NOMO-1 treated with dmso at 0.1 percent for 144 hours (cell line): ENCODE data around the gene FOXRED2.
A peak's percentile ranks its signal among the peaks of the same experiment; 100 is the strongest.
"Not testable (repeated sequence)": the region's sequence is repeated elsewhere in the genome, so short reads cannot be mapped to it uniquely, and the experiment has no call there.

Experiments used
- DNase-seq: peaks from one replicate; lab custom pipeline; 2025; ENCODE audit not compliant: unreplicated experiment; lab: John Stamatoyannopoulos, UW

The FOXRED2 gene

GRCh38 chr22:36452250-36452977 lies 54.4 kb downstream of the FOXRED2 start:
- no peak for DNase-seq

- not testable (repeated sequence) for DNase-seq
These were observed 55.9 kb downstream of the FOXRED2 start for GRCh38 chr22:36450923-36451322.

DNA sequence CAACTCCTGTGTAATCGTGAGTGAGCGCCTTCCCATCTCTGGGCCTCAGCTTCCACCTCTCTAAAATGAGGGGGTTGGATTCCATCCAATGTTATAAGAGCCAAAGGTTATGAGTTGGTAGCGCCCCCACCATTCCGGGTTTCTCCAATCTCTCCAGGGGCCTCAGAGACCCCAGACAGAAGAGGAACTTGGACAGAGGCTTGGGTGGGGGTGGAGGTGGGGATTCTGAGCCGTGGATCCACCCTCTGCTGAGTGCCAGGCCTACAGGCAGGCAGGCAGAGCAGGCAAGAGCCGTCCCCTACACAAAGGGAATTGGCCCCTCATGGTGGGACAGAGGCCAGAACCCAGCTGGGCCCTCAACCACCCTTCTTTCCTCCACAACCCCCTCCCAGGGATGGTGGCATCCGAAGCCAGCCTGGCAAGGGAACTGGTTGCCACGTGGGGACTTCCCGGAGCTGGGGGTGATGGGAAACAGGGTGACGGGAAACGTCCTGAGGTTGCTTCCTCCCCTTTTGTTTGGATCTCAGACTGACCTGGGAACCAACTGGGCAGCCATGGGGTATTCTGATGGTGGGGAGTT lies 57.2 kb downstream of the FOXRED2 start:
- DNase-seq, result no peak

DNA sequence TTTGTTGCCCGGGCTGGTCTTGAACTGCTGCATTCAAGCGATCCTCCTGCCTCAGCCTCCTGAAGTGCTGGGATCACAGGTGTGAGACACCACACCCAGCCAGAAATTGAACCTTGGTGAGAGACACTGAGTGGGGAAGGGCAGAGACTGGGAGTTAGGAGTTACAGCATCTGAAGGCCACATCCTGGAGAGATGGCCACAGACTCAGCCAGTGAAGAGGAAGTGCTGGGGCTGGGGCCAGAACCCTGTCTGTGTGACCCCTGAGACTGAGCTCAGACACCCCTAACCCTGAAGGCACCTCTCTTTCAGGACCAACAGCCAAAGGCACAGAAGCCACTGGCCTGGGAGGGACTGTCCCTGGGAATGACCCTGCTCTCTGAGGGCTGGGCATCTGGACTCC lies 59.2 kb downstream of the FOXRED2 start:
- DNase-seq, result peak; percentile 27

DNA sequence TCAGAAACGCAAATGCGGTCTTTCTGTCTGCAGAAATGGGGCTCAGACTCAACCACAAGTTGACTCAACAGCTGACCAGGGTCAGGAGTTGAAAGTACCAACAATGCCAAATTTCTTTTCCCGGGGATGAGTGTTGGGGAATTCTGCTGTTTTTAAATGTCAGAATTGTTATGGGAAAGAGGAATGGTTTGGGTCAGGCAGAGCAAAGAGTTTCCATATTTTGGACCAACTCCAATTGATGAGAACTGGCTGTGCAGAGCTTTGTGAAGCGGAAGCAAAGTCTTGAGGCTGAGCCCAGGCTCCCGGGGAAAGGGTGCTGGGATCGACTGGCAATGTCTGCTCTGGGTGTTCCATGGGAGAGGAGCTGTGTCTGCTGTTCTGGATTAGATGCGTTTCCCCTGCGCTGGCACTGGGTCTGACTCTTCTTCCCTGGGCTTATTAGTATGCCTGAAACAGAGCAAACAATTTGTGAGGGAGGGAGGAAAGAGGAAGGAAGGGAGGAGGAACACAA lies 61.6 kb downstream of the FOXRED2 start:
- no peak for DNase-seq

DNA sequence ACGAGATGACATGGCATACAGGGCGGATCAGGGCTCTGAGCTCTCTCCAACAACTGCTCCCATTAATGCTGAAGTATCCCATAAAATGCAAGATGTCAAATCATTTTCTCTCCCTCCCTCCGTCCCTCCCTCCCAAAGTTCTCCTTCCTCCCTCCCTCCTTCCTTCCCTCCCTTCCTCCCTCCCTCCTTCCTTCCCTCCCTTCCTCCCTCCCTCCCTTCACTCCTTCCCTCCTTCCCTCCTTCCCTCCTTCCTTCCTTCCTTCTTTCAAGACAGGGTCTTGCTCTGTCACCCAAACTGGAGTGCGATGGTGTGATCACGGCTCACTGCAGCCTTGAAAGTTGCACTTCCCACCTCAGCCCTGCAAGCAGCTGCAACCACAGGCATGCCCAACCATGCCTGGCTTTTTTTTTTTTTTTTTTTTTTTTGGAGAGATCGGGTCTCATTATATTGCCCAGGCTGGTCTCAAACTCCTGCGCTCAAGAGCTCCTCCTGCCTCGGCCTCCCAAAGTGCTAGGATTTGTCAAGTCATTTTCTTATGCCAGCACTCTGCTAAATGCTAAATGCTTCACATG lies 63.6 kb downstream of the FOXRED2 start:
- DNase-seq, result no peak

GRCh38 chr22:36442506-36443197 lies 64.2 kb downstream of the FOXRED2 start:
- no peak for DNase-seq

GRCh38 chr22:36440429-36441002 lies 66.3 kb downstream of the FOXRED2 start:
- no peak for DNase-seq

DNA sequence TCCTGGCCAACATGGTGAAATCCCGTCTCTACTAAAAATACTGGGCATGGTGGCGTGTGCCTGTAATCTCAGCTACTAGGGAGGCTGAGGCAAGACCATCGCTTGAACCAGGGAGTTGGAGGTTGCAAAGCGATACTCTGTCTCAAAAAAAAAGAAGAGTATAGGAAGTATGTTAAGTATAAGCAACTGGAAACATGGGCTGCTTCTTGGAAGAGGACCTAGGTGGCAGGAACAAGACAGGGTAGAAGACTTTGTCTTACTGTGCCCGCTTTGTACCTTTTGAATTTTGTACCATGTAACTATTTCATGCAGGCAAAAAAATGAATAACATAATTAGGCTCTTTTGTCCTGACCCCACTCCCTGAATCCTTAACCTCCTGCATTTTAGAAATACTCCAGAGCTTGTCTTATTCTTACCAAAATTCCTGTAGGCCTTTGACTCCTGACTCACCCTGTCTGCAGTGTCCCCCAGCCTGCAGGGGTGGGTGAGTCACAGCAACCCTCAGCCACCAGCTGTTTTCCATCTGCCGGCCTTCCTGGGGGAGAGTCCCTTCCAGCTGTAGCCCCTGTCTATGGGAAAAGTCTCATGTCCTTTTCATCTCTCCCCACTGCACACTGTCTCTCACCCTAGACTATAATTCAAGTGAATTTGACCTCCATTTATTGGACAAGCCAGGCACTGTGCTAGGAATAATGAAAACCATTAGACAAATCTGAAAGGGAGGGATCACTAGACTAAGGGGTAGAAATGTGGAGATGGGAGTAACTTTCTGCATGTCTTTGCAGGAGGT lies 67.2 kb downstream of the FOXRED2 start:
- no peak for DNase-seq
